GM11168 (cell line): ENCODE results near the gene CAPN8.

Experiments used
- in situ Hi-C: fragments of 300-500 bp; cut with MboI; formaldehyde crosslinking; loops from one replicate; pipeline ENCODE4 v1.12.0; 2022; ENCODE audit warnings: low sequenced_read_pairs; ENCODE audit not compliant: unreplicated experiment

Gene CAPN8

DNA sequence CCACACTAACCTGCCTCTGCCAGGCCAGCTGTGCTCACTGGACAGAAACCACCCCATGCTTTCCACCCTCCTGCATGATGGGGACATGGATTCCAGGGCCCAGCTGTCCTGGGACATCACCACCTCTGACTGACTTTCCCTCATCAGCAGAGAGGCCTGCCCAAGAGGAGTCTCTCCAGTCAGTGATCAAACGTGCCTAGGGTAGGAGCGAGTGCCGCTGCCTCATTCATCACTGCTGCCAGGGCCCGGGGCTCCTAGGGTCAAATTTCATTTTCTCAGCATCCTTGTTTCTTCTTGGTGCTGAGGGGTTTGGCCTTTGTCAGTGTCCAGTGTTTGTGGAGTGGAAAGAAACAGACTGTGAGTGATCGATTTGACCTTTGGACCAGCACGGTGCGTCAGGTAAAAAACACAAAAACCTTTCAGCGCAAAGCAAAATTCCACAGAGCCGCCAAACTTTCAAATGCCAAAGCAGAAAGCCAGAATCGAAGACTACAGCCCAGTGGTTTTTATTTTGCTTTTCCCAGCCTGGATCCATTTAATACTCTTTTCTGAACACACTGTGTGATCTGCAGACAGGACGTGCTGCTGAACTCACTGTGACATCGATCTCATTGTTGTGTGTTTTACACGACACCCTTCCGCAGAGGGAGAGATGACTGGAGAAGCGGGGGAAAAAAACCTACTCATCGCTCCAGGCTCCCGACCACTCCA is 43.2 kb downstream of the CAPN8 start:
- in situ Hi-C loops: no loop called here

DNA sequence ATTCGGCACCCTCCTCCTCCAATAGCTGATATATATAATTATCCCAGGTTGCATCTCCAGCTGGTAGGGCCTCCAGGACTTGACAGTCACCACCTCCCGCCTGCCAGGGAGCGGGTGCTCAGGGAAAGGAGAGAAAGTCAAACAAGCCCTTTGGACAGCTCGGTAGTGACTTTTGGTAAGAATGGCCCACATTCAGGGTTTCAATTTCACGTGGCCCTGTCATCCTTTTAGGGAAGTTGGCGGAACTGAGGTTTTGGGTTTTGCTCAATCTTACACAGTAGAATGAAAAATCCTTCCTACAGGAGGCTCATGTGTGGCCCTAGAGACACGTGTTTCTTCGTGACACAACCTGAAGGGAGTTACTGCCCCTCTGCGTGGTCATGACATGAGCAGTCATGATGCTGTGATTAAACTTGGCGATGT is 44.2 kb downstream of the CAPN8 start:
- in situ Hi-C loops: no loop called here

DNA sequence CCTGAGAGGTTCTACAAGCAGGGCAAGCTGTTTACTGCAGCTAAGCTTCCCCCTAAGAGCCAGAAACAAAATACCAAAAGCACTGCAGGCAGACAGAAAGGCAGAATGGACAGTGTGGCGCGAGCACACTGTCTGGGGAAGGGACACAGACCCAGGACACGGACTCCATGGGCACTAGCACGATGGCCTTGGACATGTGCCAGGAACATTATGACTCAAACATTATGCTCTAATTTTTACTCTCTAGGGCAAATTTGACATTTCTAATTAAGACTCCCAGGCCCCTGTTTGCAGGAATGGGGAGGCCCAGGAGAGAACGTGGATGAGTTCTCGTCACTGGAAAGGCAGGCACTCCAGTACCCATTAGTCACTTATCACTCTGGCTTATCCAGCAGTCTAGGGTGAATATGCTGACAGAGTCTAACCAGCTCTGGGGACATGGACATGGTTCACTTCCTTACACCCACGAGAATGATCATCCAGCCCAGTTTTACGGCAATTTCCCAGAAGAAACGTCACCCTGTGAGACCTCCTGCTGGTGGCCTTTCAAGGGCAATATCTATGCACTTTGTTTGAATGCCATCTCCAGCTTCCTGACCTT is 45.1 kb downstream of the CAPN8 start:
- in situ Hi-C loops: no loop called here

DNA sequence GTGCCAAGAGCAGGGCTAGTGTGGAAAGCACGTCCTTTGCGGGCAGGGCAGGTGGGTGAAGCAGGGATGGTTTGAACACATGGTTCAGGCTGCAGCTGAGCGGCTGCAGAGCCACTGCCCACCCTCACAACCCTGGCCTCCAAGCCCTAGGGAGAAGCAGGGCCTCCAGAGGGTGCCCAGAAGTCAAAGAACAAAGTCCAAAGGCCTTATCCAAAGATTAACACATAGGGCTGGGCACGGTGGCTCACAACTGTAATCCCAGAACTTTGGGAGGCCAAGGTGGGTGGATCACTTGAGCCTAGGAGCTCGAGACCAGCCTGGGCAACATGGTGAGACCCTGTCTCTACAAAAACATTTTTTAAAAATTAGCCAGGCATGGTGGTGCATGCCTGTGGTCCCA is 46.8 kb downstream of the CAPN8 start:
- in situ Hi-C loops: loop anchor here (10.0 kb wide), 1 partner anchor 64 kb away; no protein-coding TSS in a partner anchor

DNA sequence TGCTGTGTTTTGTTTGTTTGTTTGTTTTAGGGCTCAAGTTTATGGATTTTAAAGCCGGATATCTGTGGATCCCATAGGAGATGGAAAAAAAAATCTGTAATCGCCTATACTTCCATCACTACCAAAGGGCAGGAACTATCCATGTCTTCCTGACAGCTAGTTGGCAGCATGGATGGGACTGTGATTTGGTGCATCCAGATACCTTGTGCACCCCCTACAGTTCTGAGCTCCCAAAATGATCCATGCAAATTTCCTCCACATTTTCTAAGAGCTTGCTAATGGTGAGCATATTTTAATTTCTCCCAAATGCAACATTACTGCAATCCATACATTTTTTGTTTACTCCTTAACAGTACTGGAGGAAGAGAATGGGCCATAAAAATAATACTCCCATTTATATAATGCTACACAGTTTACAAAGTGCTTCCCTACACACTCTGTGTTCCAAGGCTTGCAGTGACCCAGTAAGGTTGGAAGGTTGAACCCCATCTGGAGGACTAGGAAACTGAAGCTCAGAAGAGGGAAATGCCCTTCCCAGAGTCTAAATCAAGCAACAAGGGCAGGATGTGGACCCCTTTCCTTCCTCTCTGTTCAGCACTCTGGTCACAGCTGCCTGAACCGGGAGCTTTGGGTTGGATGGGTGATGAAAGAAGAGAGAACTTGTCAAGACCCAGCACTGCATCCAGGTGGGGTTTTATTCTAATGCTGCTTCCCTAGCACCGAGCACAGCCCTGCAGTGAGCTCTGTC is 48.0 kb downstream of the CAPN8 start:
- in situ Hi-C loops: loop anchor here (10.0 kb wide), 1 partner anchor 63 kb away; no protein-coding TSS in a partner anchor

DNA sequence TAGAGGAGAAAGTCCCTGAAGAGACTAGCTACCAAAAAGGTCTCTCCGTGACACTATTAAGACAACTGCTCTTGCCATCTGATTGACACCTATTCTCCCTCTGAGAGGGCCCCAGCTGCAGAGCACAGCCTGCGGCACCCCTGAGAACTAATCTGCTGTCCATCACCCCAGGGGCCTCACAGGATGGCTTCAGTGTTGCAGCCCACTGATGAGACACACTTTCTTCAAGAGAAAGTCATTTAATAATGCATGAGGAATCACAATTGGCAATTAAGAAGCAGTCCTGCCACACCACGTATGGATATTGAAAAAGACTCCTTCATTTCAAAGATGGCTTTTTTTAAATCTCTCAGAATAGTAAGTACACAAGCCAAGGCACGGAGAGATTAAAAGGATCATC is 48.9 kb downstream of the CAPN8 start:
- in situ Hi-C loops: loop anchor here (10.0 kb wide), 1 partner anchor 62 kb away; no protein-coding TSS in a partner anchor

DNA sequence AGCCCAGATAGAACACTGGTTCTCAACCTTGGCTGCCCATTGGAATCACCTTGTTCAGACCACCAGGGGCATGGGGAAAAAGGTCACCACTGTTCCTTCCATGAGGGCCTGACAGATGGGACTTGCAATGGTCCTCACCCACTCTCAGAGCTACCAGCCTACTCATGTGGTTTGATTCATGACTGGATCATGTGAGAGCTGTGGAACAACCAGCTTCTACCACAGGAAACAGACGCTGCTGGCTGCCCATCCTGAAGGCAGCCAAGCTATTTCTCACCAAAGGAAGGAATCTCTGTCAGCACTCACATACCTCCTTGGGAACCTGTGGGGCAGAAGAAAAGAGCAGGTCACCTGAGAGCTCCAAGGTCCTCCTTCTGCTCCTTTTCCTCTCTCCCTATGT is 53.6 kb downstream of the CAPN8 start:
- in situ Hi-C loops: loop anchor here (10.0 kb wide), 1 partner anchor 57 kb away; no protein-coding TSS in a partner anchor

DNA sequence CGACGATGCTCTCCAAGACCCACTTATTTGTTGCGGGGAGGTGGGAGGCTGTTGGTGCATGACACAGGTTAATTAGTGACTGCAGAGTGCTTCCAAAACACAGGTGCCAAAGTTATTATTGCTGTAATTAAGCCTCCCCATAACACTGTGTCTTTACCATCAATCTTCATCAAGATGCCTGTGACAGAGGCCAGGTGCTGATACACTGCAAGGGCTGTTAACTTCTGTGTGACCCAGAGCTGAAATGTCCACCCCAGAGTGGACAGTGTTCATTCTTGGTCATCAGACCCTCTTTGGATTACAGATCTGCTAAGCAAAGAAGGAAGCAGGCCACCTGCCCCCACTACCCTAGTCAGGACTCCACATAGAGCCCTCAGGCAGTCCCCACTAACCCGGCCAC is 55.5 kb downstream of the CAPN8 start:
- in situ Hi-C loops: loop anchor here (10.0 kb wide), 1 partner anchor 55 kb away; no protein-coding TSS in a partner anchor

DNA sequence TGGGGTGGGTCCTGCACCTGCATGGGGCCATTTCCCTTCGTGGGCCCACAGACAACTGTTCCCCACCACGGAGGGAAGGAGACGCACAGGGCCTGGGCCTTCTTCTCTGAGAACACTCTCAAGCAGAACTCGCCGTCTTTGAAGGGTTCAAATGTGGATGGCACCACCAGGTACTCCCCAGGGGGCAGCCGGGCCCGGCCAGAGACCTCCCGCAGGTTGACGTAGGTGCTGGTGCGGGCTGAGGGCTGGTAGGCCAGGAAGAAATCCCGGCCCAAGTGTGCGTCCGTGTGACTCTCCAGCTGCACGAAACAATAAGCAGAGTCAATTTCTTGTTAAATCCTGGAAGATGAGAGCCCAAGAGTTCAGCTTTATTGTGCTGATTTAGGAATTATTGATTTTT is 56.4 kb downstream of the CAPN8 start:
- in situ Hi-C loops: no loop called here

DNA sequence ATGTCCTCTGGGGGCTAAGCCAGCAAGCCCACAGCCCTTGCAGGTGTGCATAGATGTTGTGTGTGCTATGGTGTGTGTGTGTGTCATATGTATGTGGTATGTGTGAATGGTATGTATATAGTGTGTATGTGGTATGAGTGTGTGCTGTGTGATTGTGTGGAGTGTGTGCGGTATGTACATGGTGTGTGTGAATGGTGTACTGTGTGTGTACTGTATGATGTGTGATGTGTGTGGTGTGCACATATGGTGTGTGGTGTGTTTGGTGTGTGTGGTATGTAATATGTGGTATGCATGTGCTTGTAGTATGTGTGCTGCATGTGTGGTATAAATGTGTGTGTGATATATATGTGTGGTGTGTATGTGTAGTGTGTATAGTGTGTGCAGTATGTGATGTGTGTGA is 107.0 kb downstream of the CAPN8 start:
- in situ Hi-C loops: loop anchor here (10.0 kb wide), 3 partner anchors 56 to 136 kb away; partner anchors contain the start of gene CAPN8

DNA sequence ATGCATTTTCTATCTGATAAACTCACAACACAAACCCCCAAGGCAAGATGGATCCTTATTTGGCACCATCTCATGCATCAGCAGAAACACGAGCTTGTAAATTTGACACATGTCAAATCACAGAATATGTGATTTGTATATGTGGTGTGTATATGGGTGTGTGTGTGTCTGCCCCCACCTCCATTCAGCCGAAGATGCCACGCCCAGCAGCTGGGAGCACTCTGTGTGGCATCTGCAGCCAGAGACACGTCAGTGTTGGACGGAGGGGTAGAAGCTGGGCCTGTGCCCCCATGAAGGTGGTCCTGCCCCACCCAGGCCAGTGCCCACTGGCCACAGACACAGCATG is 108.4 kb downstream of the CAPN8 start:
- in situ Hi-C loops: loop anchor here (10.0 kb wide), 3 partner anchors 58 to 138 kb away; partner anchors contain the start of gene CAPN8

DNA sequence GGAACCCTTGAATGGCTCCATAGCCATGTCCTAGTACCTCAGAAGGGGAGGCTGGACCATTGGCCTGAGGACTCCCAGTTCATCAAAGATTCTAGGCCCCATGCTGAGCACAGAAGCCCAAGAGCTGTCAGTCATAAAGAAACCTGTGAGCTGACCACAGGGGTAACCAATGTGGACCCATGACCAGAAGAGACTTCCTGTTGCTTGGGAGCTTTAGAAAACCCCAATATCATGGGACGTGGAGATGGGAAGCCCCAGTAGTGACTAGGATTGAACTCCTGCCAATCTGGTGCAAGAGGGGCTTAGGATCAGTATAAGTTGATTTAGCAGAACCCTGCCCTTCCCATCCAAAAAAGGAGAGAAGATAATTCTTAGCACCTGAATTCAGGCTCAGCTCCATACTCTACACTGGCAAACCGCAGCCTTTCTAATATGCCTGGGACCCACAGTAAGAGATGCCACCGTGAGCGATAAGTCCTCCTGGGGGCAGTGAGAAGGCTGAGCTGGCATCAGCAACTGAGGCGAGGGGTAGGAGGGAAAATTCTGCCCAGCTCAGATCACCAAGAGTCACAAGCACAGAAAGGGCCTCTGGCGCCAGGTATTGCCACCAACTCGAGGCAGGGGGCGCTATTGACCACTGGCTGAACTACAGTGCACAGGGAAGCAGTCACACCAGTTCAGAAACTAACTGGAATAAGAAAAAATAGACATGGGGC is 108.9 kb downstream of the CAPN8 start:
- in situ Hi-C loops: loop anchor here (10.0 kb wide), 3 partner anchors 58 to 138 kb away; partner anchors contain the start of gene CAPN8

DNA sequence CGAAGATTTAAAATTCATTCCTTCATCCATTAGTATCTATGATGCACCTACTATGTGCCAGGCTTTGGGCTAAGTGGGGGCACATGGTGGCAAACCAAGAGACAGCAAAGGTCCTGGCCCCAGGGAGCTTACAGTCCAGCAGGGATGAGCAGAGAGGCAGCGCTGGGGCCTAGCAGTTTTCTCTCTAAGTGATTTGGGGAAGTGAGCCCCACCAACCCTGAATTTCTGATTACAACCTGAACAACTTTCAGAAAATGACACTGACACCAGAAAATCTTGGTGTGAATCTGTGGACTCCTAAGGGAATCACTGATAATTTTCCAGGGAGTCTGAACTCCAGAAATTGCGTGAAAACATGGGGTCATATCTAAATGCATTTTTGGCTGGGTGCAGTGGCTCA is 111.5 kb downstream of the CAPN8 start:
- in situ Hi-C loops: loop anchor here (10.0 kb wide), 3 partner anchors 61 to 141 kb away; partner anchors contain the start of gene CAPN8

DNA sequence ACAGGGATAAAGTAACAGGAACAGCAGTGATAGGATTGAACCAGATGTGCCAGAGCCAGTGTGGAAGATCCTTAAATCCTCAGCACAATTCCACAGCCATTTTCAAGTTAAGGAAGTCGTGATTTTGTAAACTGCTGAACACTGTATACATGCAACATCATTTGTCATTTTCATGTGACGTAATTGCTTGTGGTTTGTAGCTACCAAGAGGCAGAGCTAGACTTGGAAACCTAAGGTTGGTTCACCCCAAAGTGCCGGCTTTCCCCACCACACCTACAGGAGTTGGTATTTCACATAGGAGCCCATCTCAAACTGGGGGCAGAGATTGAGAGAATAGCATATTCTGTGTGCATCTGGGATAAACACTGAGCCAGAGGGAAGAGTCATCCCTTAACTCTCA is 113.9 kb downstream of the CAPN8 start:
- in situ Hi-C loops: loop anchor here (10.0 kb wide), 3 partner anchors 63 to 143 kb away; partner anchors contain the start of gene CAPN8

DNA sequence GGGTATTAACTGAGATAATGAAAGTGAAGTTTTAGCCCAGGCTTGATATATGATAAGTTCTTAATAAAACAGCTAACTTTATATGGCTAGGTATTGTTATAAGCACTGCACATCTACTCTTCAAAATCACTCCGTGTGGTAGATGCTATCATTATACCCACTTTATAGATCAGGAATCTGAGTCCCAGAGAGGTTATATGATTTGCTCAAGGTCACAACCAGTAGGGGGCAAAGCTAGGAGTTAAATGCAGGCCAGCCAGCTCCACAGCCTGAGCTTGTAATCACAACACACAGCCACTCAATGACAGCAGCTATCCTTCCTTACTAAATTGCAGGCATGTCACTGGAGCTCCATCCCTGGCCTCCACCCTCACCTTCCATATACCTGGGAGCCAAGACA is 115.8 kb downstream of the CAPN8 start:
- in situ Hi-C loops: loop anchor here (10.0 kb wide), 3 partner anchors 65 to 145 kb away; partner anchors contain the start of gene CAPN8

DNA sequence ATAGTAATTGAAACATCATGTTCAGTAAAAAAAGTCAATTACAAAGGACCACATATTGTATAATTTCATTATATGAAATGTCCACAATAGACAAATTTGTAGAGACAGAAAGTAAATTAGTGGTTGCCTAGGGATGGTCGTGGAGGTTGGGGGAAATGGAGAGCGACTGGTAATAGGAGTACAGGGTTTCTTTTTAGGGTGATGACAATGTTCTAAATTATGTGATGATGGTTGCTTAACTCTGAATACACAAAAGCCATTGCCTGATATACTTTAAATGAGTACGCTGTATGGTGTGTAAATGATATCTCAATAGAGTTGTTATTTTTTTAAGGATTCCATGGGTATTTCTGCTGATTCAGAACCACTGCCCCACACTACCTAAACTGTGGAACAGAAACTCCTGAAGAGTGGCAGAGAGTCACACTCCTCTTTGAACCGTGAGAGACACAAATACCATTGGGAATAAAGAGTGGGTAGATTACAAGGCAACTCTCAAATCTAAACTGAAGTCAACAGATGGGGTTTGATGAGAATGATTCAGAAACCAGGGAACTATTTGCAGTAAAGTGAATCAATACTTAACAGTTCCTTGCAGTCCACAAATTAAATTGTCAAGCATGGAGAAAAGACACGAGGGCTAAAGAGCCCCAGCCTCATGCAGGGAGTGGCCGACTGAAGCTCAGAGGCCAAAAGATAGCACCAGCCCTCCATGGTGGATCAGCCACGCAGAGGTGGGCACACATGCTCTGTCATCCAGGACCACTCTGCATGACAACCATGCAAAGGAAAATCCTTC is 118.0 kb downstream of the CAPN8 start:
- in situ Hi-C loops: no loop called here

DNA sequence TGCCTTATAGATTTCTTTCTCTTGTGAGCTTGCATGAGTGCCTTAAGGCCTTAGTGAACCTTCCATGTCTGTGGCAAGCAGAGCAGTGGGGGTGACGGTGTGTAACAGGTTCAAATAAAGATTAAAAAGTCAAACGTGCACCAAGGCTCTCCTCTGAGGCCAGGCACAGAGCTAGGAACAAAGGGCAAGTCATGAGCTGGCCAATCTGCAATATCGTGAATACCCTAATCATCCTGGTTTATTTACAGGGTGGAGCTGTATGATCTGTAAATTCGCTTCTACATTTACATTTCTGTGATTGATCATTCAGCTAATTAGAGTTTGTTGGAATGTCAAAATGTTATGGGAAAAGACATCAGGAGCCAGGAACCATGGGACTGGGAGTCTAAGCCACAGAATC is 120.2 kb downstream of the CAPN8 start:
- in situ Hi-C loops: no loop called here

DNA sequence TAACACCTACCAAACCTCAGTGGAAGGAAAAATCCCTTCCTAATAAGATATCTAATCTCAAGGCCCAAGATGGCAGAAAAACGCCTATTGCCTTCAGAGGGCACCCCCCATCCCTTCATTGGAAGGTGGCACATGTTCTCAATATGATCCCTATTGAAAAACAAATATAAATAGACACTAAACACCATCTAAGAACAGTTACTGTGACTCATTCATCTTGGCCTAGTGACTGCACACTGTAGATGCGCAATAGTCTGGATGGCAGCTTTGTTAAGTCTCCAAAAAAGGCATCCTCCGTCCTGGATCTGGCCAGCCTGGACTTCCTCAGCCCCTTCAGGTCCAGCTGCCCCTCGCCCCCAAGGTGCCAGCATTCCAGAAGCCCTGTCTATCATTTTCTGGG is 121.9 kb downstream of the CAPN8 start:
- in situ Hi-C loops: no loop called here

DNA sequence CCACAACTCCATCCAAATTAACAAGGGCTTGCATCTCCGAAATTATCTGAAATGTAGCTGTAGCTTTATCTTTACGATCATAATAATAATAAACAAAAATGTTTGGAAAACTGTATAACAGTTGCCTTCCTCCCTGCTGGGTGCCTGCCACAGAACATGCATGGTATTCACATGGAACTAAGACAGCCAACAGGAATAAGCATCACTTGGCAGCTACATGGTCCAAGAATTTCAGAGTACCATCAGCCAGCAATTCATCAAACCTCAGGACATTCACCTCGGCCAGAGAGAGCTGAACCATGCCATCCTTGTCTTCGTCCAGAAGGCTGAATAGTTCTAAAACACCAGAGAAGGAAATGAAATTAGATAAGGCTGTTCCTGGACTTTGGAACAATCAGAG is 122.7 kb downstream of the CAPN8 start:
- in situ Hi-C loops: no loop called here
